Metanephros (tissue), 2 donors: ENCODE data around the gene CHST7. TPM values are rescaled to one million over a fixed set of nuclear protein-coding genes. Genes with fewer than 3 reads are reported as not detected.

Source experiments
- small RNA-seq: library from RNA; depleted of rRNA; stranded (forward); fragments of <200 nt; gene quantifications from one replicate; pipeline ENCODE3, GENCODE V24; 2014; ENCODE audit warnings: low replicate concordance
- total RNA-seq: library from RNA; depleted of rRNA; stranded (reverse); fragments of >200 nt; gene quantifications from one replicate; pipeline ENCODE4 v1.2.3, GENCODE V29; 2014

Gene CHST7, protein sequence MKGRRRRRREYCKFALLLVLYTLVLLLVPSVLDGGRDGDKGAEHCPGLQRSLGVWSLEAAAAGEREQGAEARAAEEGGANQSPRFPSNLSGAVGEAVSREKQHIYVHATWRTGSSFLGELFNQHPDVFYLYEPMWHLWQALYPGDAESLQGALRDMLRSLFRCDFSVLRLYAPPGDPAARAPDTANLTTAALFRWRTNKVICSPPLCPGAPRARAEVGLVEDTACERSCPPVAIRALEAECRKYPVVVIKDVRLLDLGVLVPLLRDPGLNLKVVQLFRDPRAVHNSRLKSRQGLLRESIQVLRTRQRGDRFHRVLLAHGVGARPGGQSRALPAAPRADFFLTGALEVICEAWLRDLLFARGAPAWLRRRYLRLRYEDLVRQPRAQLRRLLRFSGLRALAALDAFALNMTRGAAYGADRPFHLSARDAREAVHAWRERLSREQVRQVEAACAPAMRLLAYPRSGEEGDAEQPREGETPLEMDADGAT
- total RNA-seq, result 8.5 TPM

DNA sequence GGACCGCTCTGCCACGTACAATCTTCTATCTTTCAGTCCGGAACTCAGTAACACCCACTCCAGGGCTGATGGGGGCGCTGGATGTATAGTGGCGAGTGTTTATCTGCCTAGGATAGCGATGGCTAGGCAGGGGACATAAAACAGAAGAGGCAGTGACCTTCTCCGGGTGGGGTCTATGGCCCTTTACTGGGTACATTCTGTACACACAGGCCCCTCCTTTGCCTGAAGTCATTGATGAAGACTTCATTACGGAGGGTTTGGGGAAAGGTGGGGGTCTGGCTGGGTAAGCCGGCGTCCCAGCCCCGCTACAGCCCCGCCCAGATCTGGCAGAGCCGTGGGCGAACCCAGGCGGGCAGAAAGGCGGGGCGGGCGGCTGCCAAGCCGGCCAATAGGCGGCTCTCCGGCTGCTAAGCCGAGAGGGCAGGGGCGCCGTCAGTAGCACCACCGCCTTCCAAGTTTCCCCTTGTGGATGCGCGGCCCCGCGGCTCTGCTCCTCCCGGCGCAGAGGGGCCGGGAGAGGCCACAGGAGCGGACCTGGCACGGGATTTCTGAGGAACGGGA is at the start of gene CHST7:
Gene CHST7 (plus strand): TSS at position 435 of the 561 bp plus-strand sequence. CDS start 167 bp downstream, outside the sequence.

DNA sequence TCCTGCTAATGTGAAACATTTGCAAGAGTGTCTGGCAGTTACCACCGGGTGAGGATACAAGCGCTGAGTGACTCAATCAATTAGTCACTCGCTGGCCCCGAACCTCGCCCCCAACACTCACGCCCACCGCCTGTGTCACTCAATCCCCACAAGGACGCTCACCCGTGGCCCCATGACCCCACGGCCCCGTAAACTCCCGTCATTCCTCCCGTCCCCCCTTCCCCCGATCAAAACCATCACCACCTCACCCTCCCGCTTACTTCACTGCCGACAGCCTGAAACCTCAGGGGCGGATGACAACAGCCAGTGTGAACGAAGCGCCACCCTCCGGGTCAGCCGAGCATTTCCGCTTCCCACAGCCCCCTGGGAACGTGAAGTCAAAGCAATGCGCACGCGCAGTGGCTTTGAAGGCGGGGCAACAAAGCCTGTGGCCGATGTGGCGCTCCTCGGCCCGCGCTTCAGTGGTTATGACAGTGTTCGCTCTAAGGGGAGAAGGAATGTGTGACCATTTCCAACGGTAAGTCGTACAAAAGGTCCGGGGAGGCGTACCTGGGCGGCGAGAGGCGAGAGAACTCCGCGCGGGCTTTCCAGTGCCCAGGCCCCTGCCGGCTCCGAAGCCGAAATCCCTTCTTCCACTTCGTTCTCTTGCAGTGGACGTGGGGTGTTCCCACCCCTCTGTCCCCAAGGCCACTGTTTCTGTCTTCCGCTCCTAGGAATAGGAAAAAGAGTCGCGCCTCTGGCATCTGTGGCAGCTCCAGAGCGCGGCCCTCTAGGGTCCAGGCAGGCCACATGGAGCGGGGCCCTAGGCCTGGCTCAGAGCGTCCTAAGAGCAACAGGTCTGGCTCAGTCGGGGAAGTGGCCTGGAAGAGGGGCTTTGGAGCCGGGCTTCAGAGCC is 28.2 kb upstream of the CHST7 start, which contains the start of gene ZNF674:
Gene ZNF674 (minus strand): TSS at position 311 of the 895 bp plus-strand sequence. CDS start 3,334 bp downstream, outside the sequence.

Small RNA genes within 50 kb of the gene (small RNA-seq; reads per million reads assigned to genes)
- not detected for gene RF00017

Other genes starting within 250 kb of the CHST7 start
- gene ZNF674, start 28.3 kb upstream of the CHST7 start, total RNA-seq, result 7.2 TPM
- gene SLC9A7, start 185.4 kb downstream of the CHST7 start, total RNA-seq, result 7.9 TPM